ENCODE results near the gene ANXA1.

Gene ANXA1

DNA sequence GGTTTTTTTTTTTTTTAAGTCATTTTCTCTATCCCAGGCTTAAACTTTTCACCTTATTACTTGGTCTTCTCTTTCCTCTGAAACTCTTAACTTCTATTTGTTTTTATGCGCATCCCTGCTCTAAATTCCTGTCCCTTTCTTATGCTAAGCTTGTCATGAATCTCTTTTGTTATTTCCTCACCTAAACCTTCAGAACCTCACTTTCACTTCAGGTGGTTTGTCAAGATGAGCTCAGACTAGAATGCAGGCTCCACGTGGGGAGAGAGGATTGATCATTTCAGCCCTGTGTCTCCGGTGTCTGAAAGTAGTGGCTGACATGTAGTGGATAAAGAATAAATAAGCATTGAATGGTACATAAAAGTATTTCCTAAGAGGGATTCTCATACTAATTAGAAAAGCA, 63.6 kb downstream of the ANXA1 start:
- no peak for DNase-seq

DNA sequence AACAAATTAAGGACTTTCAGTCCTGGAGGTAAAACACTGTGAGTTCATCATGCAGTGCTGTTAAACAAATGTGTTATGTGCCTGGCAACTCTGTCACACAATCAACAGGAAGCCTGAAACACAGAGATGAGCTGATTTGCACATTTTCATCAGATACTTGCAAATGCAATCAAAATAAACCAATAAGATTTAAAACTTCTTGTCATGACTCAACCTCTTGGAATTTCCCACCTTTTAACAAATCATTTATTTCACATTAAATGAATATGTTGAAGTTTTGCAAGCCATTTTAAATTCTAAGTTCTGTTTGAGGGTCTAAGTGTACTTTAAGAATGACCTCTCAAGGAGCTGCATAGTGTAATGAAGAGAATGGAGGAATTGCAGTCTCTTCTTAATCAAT, 64.4 kb downstream of the ANXA1 start:
- DNase-seq: no peak

All from MV-4-11 (cell line).